Hepatocyte (in vitro differentiated cells): ENCODE results near the gene CASP7. TPM values are rescaled to one million over a fixed set of nuclear protein-coding genes. Genes with fewer than 3 reads are reported as not detected.

ENCODE experiments used
- DNase-seq: peaks from one replicate; pipeline ENCODE4 v3.0.0-alpha.2; 2016; ENCODE audit warnings: low spot score
- H2AFZ ChIP-seq: fragments of 200-600 bp; sonication (generic); 2 replicates; pipeline ENCODE4 v1.6.0; 2016; ENCODE audit warnings: antibody characterized with exemption, mild to moderate bottlenecking
- H3K27ac ChIP-seq: fragments of 200-600 bp; sonication (generic); 2 replicates; pipeline ENCODE4 v1.5.1; 2016; ENCODE audit warnings: mild to moderate bottlenecking
- H3K27me3 ChIP-seq: fragments of 200-600 bp; sonication (generic); 2 replicates; pipeline ENCODE4 v1.6.1; 2016
- H3K36me3 ChIP-seq: fragments of 200-600 bp; sonication (generic); replicated peaks from 2 replicates; pipeline ENCODE4 v1.5.1; 2016; ENCODE audit warnings: low read depth; ENCODE audit not compliant: insufficient read depth
- H3K4me1 ChIP-seq: fragments of 200-600 bp; sonication (generic); 2 replicates; pipeline ENCODE4 v1.5.1; 2016; ENCODE audit warnings: mild to moderate bottlenecking, moderate library complexity; ENCODE audit not compliant: insufficient read depth
- H3K4me2 ChIP-seq: fragments of 200-600 bp; sonication (generic); 2 replicates; pipeline ENCODE4 v1.6.0; 2016
- H3K4me3 ChIP-seq: fragments of 200-600 bp; sonication (generic); 2 replicates; pipeline ENCODE4 v1.5.1; 2016; ENCODE audit warnings: mild to moderate bottlenecking
- H3K79me2 ChIP-seq: fragments of 200-600 bp; sonication (generic); 2 replicates; pipeline ENCODE4 v1.6.0; 2017; ENCODE audit warnings: mild to moderate bottlenecking
- H3K9me2 ChIP-seq: fragments of 200-600 bp; sonication (generic); replicated peaks from 2 replicates; pipeline ENCODE4 v1.6.0; 2017; ENCODE audit warnings: mild to moderate bottlenecking; ENCODE audit not compliant: insufficient read depth
- H3K9me3 ChIP-seq: fragments of 200-600 bp; sonication (generic); 2 replicates; pipeline ENCODE4 v1.5.1; 2016; ENCODE audit warnings: low read depth, mild to moderate bottlenecking
- H4K20me1 ChIP-seq: fragments of 200-600 bp; sonication (generic); 2 replicates; pipeline ENCODE4 v1.6.0; 2016; ENCODE audit warnings: mild to moderate bottlenecking; ENCODE audit not compliant: insufficient read depth, poor library complexity, severe bottlenecking
- CTCF ChIP-seq: fragments of 200-600 bp; sonication (generic); IDR thresholded peaks from 2 replicates; pipeline ENCODE4 v1.5.1; 2016; ENCODE audit warnings: antibody characterized with exemption, mild to moderate bottlenecking; ENCODE audit not compliant: poor library complexity
- EZH2 ChIP-seq: fragments of 200-600 bp; sonication (generic); IDR thresholded peaks from 2 replicates; pipeline ENCODE4 v1.6.1; 2016; ENCODE audit warnings: antibody characterized with exemption, mild to moderate bottlenecking, borderline replicate concordance
- EZH2phosphoT487 ChIP-seq: fragments of 200-600 bp; sonication (generic); IDR thresholded peaks from one replicate; pipeline ENCODE4 v1.6.1; 2018; ENCODE audit warnings: antibody characterized with exemption, mild to moderate bottlenecking, low read depth, moderate library complexity; ENCODE audit not compliant: unreplicated experiment, severe bottlenecking
- WGBS: methylation state at CpG from one replicate; pipeline ENCODE4 v1.1.6; 2016; ENCODE audit warnings: low lambda C conversion rate; ENCODE audit errors: missing lambda C conversion rate; 5-methylcytosine and 5-hydroxymethylcytosine counted together
- microRNA-seq: library from miRNA; unstranded; fragments of <30 nt; microRNA quantifications from one replicate; pipeline ENCODE4, GENCODE V29; 2017
- polyA plus RNA-seq: library from polyadenylated mRNA; unstranded; fragments of >200 nt; fragmentation: Nextera tagmentation; extraction: Ambion mirVana; gene quantifications from 2 replicates; pipeline ENCODE4 v1.2.1, GENCODE V29; 2016
- total RNA-seq: library from RNA; depleted of rRNA; stranded (reverse); fragments of >200 nt; gene quantifications from 2 replicates; pipeline ENCODE4 v1.2.3, GENCODE V29; 2014

Gene CASP7
- total and polyA plus RNA-seq, 2 experiments from 2014 or later = 19.8 to 35.0 TPM

- Histone ChIP-seq H3K9me3 (no peaks in the 10 kb centered on the region), H4K20me1 (no peaks in the 10 kb centered on the region), H3K27ac (no peak overlapping the region), H3K27me3 (no peaks in the 10 kb centered on the region), H3K9me2 (no peaks in the 10 kb centered on the region), H3K79me2 (no peaks in the 10 kb centered on the region), H3K4me2 (no peak overlapping the region), H3K4me1 (no peaks in the 10 kb centered on the region), H3K4me3 (no peak overlapping the region), H3K36me3 (no peaks in the 10 kb centered on the region), H2AFZ (no peak overlapping the region)
- WGBS = 87% methylated on average over 4 of the region's 4 CpGs
- no peak for DNase-seq
- TF ChIP-seq CTCF (no peak), EZH2 (no peak), EZH2phosphoT487 (no peak)
Observed at GRCh38 chr10:113775686-113776294, 96.1 kb downstream of the CASP7 start.

DNA sequence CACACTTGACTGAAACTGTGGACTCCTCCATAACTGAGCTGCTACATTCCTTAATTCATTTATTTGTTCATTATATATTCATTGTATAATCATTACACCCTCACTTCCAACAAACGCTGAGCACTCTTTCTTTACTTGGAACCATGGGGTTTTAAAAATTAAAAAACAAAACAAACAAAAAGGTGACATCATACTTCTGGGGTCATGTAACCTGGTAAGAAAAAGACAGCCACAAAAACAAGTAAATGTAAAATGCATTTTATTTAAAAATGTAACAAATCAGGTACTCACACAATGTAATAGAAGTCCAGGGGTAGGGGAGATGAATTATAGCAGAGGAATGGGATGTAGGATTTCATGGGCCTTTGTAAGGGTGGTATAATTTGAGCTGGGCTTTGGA is 96.8 kb downstream of the CASP7 start:
- Histone ChIP-seq H4K20me1 (no peaks in the 10 kb centered on the region), H3K79me2 (no peaks in the 10 kb centered on the region), H3K4me1 (no peaks in the 10 kb centered on the region), H3K9me3 (no peaks in the 10 kb centered on the region), H3K4me2 (no peak overlapping the region), H3K4me3 (no peak overlapping the region), H3K36me3 (no peaks in the 10 kb centered on the region), H3K27ac (no peak overlapping the region), H2AFZ (no peak overlapping the region), H3K9me2 (no peaks in the 10 kb centered on the region), H3K27me3 (no peaks in the 10 kb centered on the region)
- DNase-seq = no peak
- 84% methylated on average over 1 of the region's 1 CpG for WGBS
- TF ChIP-seq EZH2 (no peak), EZH2phosphoT487 (no peak), CTCF (no peak)

Small RNA genes within 50 kb of the gene (microRNA-seq; reads per million reads assigned to microRNA genes)
- gene MIR4483 = not detected

Other genes with a start within 250 kb of the CASP7 start
- 102 and 109 TPM in 2 replicates for gene HABP2, start 126.9 kb upstream of the CASP7 start, total RNA-seq
- gene HABP2, start 126.9 kb upstream of the CASP7 start, polyA plus RNA-seq = 48.3 and 55.1 TPM in 2 replicates
- not detected in 2 replicates for gene NRAP, start 15.9 kb upstream of the CASP7 start, total RNA-seq
- gene NRAP, start 15.9 kb upstream of the CASP7 start, polyA plus RNA-seq = 0.04 and 0.19 TPM in 2 replicates
- 0.23 TPM in 1 of 2 replicates, not detected in the other for gene PLEKHS1, start 71.8 kb downstream of the CASP7 start, total RNA-seq
- not detected in 2 replicates for gene PLEKHS1, start 71.8 kb downstream of the CASP7 start, polyA plus RNA-seq
- 7.5 and 7.7 TPM in 2 replicates for gene DCLRE1A, start 174.2 kb downstream of the CASP7 start, total RNA-seq
- gene DCLRE1A, start 174.2 kb downstream of the CASP7 start, polyA plus RNA-seq = 3.0 and 4.2 TPM in 2 replicates
- 22.1 and 22.8 TPM in 2 replicates for gene NHLRC2, start 174.7 kb downstream of the CASP7 start, total RNA-seq
- 7.8 and 14.8 TPM in 2 replicates for gene NHLRC2, start 174.7 kb downstream of the CASP7 start, polyA plus RNA-seq